Activated CD8-positive, alpha-beta memory T cell treated with anti-CD3 and anti-CD28 coated beads for 24 hours (primary cell): ENCODE measurements around the gene ACVR1B.

ENCODE experiments used
- DNase-seq: peaks from one replicate; pipeline ENCODE4 v3.0.0-alpha.2; 2020

The ACVR1B gene

DNA sequence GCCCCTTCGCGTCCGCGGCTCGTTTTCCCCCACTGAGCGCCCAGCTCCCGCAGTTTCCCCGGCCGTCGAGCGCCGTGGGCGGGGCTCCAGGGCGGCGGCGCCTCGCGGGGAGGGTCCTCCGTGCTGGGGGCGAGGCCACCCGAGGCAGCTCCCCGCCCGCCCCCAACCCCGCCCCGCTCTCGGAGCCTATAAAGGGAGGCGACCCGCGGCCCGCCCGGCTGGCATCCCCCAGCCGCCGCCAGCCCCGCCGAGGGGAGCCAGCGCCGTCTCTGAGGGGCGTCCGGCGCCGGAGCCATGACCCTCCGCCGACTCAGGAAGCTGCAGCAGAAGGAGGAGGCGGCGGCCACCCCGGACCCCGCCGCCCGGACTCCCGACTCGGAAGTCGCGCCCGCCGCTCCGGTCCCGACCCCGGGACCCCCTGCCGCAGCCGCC, 55.2 kb downstream of the ACVR1B start, which contains the start of gene TAMALIN:
TAMALIN (plus strand) TSS at position 221 of the 432 bp plus-strand sequence; CDS start at position 295, 74 bp downstream.
- peak; percentile 89 for DNase-seq

DNA sequence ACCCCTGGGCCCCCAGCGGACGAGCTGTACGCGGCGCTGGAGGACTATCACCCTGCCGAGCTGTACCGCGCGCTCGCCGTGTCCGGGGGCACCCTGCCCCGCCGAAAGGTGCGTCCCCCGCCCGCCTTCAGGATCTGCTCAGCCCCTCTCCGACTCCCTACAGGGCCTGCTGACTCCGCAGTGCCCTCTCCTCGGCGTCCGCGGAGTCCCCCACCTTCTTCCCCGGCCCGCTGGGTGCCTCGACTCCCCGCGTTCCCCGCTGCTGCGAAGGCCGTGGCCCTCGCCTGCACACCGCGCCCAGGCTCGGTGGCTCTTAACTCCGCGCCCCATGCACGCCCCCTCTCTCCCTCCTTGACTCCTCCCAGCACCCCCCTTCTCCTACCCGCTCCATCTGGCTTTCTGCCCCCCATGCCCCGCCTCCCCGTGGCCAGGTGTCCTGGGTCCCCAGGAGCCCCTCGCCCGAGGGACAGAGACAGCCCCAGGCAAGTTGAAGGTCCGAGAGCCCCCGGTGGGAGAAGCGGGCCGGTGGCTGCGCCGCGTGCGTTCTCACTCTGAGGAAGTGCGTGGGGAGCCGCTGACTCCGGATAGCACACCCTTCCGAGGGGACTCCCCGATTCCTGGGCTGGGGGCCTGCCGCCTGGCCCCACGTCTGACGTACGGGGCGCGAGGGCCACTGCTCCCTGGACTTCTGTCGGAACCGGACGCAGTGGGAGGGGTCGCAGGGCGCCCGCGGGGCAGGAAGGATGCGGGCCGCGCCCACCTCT, 55.8 kb downstream of the ACVR1B start:
- peak; percentile 83 for DNase-seq

DNA sequence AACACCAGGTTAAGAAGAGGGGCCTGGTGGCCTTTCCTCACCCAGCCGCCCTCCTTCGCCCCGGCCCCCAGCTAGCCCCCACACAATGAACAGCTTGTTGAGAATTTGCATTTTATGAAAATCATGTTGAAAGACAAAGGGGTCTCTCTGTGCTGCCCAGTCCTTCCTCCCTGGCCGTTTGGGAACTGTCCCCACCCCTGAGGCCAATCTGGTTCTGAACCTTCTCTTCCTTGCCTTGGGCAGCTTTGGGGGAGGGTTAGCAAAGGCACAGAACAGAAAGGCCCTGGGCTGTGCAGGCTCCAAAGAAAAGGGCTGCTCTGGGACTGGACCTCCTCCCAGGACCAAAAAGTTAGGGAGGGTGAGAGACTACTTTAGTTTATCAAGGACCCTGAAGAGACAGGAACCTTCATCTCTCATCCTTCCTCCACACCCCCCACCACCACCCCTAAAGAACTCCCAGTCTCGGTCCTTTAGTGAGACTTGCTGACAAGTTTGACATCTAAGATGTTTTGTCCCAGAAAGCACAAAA, 56.5 kb downstream of the ACVR1B start:
- DNase-seq, result no peak

DNA sequence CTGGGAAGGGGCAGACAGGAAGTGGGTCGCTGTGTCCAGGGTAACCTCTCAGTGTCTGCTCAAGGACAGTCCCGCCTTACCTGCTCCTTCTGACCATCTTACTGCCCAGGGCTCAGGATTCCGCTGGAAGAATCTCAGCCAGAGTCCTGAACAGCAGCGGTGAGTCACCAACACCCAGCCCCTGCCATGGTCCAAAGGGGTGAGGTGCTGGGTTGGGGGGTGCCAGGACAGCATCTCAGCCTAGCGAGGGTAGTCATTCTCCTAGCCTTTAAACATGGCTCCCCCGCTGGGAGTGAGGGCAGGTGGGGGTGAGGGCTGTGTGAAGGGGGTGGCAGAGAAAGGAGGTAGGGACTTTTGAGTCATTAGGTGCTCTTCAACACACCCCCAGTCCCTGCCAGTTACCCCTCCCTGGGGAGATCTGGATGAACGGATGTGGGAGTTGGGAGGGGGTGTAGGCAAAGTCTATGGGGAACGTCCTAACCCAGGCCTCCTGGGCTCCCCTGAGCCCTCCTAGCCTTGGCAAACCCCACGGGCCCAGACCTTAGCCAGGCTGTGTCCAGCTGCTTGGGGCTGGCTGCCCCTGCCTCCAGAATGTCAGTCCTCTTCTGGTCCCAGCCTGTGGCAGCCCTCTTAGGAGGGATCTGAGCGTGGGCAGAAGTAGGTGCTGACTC, 57.7 kb downstream of the ACVR1B start:
- no peak for DNase-seq

DNA sequence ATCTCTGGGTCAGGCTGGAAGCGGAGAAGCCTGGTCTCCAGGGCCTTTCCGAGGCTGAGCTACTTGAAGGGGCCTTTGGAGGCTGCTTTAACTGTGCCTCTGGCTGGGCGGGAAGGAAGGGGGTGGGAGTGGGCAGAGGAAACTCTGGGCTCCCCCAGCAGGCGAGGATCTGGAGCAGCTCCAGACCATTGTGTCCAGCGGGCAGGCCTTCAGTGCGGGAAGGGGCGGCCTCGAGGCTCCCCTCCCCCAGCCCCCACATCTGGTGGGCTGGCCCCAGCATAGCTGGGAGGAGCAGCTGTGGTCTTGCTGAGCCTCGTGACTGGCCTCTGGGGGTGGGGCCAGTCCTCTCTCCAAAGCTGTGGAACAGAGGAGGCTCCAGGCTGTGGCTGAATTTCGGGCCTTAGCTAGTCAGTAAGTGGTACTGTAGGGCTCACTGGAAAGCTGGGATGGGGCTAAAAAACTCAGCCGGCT, 58.7 kb downstream of the ACVR1B start:
- no peak for DNase-seq

DNA sequence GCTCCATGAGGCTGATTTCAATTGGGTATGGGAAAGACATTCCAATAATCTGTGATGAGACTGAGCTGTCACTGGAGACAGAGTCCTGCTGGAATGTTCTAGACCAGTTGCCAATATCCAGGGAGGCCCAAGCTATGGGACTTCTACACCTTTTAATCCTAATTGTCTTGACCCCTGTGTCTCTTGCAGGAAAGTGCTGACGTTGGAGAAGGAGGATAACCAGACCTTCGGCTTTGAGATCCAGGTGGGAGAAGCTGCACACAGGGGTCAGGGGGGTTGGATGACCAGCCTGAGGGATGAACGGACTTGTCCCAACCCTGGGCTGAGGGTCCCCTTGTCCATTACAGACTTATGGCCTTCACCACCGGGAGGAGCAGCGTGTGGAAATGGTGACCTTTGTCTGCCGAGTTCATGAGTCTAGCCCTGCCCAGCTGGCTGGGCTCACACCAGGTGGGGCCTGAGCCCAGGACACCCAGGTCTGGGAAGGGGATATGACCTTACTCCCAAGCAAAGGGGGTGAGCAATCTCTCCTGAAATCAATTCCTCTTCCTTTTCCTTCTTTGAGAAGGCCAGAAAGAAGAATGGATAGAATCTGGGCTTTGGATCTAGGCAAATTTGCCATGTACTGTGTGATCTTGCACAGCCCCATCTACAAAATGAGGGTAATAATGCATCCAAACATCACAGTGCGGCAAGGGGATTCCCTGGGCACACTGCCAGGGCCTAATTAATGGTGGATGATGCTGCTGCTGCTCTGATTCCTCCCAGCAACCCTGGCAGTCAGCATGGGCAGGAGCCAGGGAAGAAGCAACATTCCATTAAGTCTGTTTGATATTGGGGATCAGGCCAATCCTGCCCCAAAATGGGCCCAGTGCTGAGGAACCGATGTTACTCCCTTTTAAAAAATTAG, 59.4 kb downstream of the ACVR1B start:
- DNase-seq, result no peak

DNA sequence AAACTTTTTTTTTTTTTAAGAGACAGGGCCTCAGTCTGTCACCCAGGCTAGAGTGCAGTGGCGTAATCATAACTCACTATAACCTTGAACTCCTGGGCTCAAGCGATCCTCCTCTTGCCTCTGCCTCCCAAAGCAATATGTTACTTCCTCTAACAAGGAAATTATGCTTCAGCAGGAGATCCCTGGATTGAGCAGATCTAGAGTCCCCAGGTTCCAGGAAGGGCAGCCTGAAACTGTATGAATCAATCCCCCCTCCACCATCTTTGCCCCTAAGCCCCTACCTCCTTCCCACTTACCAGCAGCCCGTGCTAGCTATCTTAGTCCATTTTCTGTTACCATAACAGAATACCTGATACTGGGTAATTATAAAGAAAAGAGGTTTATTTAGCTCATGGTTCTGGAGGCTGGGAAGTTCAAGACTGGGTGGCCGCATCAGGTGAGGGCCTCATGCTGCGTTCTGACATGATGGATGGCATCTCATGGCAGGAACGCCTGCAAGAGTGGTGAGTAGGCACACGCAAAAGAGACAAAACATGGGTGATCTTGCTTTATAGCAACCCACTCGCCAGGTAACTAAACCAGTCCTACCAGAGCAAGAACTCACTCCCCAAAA, 60.2 kb downstream of the ACVR1B start:
- no peak for DNase-seq

DNA sequence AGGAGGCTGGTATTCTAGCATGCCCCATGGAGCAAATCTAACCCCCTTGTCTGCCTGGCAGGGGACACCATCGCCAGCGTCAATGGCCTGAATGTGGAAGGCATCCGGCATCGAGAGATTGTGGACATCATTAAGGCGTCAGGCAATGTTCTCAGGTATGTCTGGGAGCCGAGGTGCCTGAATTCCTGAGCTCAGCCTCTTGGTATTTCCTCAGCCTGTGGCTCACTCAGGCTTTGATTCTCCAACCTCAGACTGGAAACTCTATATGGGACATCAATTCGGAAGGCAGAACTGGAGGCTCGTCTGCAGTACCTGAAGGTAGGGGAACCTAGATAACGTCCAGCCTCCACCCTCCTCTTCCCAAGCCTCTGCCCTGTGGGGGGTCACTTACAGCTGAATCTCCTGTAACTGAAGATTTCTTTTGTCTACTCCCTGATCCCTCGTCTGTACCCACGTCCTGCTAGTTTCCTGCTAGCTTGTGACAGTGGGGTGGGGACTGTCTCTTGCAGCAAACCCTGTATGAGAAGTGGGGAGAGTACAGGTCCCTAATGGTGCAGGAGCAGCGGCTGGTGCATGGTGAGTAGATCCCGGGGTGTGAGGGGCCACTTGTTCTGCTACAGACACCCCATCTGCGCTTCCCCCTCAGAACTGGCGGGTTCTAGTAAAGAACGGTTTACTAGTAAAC, 62.3 kb downstream of the ACVR1B start:
- no peak for DNase-seq

DNA sequence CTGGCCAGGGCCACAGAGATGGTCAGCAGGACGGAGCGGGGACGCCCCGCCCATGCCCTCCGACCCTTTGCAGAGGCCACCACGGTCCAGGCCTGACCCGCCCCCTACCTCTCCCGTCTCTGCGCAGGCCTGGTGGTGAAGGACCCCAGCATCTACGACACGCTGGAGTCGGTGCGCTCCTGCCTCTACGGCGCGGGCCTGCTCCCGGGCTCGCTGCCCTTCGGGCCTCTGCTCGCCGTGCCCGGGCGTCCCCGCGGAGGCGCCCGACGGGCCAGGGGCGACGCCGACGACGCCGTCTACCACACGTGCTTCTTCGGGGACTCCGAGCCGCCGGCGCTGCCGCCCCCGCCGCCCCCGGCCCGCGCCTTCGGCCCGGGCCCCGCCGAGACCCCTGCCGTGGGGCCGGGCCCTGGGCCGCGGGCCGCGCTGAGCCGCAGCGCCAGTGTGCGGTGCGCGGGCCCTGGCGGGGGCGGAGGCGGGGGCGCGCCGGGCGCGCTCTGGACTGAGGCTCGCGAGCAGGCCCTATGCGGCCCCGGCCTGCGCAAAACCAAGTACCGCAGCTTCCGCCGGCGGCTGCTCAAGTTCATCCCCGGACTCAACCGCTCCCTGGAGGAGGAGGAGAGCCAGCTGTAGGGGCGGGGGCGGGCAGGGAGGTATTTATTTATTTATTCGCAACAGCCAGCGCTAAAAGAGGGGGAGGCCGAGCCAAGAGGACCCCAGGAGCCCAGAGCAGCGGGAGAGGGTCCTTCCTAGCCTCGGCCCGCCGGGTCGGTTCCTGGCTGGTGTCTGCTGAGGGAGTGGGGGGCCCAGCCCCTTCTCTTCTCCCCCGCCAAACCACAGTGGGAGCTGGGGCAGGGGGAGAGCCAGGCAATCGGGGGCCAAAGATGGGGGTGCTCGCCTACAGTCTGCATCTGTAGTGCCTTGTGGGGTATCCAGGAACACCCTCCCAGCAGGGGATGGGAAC, 63.4 kb downstream of the ACVR1B start:
- no peak for DNase-seq

DNA sequence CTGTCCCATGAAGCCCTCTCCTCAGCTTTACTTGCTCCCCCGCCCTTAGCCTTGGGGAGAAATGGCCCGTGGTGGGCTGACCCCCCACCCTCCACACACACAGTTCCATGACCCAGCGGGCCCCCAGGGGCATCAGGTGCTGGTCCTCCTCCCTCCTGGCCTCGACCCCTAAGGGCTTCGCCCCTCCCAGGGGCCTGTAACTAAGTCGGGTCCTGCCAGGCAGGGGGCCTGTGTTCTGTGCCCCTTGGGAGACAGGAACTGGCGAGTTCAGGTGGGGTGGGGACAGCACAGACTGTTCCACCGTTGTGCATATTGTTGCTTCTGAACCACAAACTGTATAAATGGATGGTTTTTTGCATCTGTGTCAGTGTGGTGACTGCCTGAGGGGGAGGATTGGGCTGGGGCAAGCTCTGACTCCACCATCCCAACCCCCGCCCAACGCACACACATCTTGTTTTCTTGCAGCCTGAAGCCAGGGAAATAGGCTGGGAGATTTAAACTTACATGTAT, 64.1 kb downstream of the ACVR1B start:
- no peak for DNase-seq

DNA sequence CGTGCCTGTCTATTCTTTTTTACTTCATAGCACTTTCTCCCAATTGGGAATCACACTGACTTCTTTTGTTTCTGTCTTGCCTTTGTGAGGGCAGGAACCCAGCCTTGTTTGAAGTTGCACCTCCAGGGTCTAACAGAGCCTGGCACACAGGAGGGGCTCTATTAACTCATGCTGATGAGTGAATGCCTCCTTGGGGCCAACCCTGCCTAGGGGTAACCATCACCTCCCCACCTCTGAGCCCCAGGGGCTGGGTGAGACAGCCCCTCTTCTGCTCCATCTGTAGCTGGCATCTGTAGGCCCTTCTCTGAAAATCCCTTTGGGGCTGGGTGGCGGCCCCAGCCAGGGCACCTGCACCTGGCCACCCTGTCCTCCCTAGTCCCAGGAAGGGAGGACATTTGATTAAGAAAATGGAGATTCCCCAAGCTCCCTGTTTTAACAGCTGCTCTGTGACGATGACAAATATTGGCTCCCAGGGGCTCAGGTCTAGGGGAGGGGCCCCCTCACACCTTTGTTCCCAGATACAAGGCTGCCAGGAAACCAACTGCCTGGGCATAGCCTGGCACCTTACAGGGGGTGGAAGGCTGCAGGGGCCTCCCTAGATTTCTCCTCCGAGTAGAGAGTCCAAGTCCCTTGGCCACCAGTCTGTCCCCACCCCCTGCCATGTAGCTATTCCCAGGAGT, 67.1 kb downstream of the ACVR1B start:
- DNase-seq, result no peak

DNA sequence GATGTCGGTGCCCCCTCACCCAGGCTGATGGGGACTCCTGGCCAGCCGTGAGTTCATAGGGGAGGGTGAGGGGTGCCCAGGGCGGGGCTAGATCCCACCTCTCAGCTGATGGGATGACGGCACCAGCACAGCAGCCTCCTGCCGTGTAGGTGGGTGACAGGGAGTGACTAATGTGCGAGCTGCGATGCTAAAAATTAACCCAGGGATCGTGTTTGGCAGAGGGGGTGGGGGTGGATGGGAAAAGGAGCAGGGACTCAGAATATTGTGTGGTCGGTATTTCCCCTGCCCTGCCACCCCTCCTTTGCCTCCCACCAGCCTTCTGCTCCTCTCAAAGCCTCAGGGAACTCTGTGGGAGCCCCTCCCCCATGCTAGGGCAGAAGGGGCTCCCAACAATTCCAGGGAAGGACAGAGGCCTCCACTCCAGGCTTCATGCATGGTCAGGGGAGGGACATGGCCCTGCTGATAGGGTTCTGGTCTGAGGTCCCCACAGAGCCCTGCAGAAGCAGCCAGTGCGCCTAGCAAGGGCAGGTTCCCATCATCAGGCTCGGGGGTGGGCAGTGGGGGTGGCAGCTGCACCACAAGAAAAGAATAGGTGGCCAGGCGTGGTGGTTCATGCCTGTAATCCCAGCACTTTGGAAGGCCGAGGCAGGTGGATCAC, 67.7 kb downstream of the ACVR1B start:
- no peak for DNase-seq

DNA sequence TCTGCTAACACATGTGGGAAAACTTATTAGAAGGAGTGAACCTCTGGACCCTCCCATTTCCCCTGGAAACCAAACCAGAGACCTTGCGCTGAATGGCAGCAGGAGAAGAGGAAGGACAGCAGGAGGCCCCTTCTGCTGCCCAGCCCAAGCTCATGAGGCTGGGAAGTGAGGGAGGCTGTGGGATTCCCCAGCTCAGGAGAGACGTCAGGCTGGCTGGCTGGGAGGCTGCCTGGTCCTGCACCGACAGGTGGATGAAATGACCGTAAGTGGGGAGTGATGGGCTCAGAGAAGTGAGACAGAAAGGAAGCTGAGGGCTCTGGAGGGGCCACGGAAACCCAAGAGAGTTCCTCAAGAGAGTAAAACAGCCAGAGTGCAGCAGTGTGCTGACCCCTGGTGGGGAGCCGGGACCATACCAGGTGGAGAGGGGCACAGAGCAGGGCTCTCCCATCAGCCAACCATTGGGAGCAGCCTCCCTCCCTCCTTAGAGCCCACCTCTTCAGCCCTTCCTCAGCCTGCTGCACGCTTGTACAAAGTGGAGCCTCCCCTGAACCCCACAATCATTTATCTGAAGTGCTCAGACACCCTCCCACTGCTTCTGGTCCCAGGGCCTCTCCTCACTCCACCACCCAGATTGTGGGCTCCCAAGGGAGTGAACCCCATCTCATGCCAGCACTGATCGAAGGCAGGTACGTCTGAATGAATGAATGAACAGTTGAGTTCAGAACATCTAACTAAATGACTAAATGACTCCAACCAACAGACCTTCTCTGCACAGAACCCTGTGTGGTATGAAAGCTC, 69.2 kb downstream of the ACVR1B start:
- DNase-seq, result peak; percentile 80

DNA sequence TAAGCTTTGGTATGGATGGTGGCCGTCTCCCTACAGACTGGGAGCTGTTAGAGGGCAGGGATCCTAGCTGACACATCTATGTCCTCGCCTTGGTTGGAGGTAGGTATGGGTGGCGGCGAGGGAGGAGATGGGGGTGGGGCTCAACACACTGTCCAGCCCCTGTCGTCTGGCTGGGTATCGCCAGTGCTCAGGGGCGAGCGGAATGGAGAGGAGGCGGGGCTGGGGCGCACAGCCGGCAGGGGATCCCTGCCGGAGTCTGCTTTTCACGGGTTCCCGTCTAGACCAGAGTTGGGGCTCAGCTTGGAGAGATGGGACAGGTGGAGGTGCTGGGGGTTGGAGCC, 71.3 kb downstream of the ACVR1B start:
- DNase-seq, result no peak

DNA sequence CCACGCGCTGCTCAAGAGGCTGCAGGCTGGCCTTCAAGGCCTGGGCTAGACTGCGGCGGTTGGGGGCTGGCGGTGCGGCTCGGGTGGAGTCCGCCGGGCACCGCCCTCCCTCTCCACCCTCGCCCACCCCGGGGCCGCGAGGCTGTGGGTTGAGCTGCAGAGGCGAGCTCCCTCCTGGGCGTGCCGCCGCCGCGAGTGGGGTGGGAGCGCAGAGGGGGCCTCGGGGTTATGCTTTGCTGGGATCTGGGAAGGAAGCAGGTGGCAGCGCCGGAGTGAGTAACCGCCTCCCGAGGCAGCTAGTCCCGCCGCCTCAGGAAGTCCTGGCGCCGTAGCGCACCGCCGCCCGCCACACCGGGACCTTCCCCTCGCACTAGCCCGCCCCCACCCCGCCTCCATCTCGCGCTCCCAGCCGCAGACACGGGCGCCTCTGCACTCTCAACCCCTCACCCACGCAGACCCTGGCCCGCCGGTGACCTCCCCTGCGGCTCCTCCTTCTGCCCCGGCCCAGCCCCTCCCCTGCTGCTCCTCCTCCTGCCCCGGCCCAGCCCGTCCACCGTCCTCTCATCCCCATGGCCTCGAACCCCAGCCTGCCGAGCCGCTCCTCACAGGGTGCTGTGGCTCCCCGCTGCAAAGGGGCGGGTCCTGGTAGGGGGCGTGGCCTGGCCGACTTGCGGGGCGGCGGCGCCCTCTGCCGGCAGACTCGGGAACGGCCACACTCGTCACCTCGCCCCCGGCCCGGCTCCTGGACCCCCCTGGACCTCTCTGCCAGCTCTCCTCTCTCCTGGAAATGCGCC, 71.9 kb downstream of the ACVR1B start:
- peak; percentile 98 for DNase-seq

DNA sequence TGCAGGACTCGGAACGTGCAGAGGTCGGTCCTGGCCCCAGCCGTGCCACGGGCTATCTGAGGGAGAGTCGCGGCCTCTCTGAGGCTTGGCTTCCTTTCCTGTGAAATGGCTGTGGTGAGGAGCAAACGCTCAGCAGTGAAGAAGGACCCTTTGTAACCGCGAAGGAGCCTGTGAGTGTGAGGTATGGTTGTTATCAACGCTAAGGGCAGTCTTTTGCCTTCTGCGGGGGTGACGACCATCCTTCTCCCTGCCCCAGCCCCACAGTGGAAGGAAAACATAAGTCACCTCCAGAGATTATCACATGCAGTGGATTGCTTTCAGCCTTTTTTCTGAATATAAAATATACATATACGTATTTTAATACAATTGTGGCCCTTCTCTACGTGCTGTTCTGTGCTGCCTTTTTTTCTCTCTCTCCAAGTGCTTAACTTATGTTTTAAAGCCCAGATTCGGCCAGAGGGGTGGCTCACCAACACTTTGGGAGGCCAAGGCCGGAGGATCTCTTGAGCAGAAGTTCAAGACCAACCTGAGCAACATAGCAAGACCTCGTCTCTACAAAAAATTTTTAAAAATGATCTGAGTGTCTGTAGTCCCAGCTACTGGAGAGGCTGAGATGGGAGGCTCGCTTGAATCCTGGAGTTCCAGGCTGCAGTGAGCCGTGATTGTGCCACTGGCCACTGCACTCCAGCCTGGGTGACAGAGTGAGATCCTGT, 72.6 kb downstream of the ACVR1B start:
- DNase-seq, result no peak

DNA sequence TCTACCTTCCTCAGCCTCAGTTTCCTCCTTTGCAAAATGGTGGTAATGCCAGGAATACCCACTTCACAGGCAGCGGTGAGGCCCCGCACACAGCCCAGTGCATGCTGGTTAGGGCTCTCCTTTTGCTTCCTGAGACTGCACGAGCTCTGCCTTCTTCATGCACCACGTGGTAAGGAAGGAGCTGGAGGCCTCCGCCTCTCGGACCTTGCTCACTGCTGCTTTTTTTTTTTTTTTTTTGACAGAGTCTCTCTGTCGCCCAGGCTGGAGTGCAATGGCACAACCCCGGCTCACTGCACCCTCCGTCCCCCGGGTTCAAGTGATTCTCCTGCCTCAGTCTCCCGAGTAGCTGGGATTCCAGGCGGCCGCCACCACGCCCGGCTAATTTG, 73.3 kb downstream of the ACVR1B start:
- peak; percentile 69 for DNase-seq
